ENCODE data around the gene IFI27. TPM values are rescaled to one million over a fixed set of nuclear protein-coding genes. Genes with fewer than 3 reads are reported as not detected.

Gene IFI27
- total RNA-seq, 1 donor from 2014 or later, result 1,022 TPM

- Histone ChIP-seq H3K4me3 (ENCODE audit: insufficient read depth, low read depth, low read length) (peak overlapping the region; percentile 92), H3K9ac (ENCODE audit: low read length) (peak overlapping the region; percentile 94), H3K27ac (ENCODE audit: low read depth, low read length) (peak overlapping the region; percentile 89), H3K9me3 (ENCODE audit: insufficient read depth, low read depth, low read length) (no peaks in the 10 kb centered on the region), H3K36me3 (ENCODE audit: insufficient read depth, low read length) (peaks cover 11% of the 10 kb centered on the region), H3K4me1 (ENCODE audit: insufficient read depth, low read length) (peaks cover 14% of the 10 kb centered on the region), H3K79me2 (ENCODE audit: insufficient read depth, low read length) (peaks cover 79% of the 10 kb centered on the region), H3K4me2 (ENCODE audit: low read length) (peak overlapping the region; percentile 97), H2AFZ (ENCODE audit: low read depth, low read length) (peak overlapping the region; percentile 94), H3K27me3 (ENCODE audit: insufficient read depth, low read length) (no peaks in the 10 kb centered on the region), H4K20me1 (ENCODE audit: insufficient read depth, low read length) (peaks cover 31% of the 10 kb centered on the region)
- Mint-ChIP-seq H3K4me1 (ENCODE audit: low read depth, unreplicated experiment) (peaks cover 22% of the 10 kb centered on the region), H3K36me3 (ENCODE audit: low read depth, unreplicated experiment) (peaks cover 26% of the 10 kb centered on the region), H3K27ac (ENCODE audit: unreplicated experiment) (peak overlapping the region; percentile 98), H3K9me3 (ENCODE audit: unreplicated experiment) (peaks cover 6% of the 10 kb centered on the region), H3K27me3 (ENCODE audit: low read depth, unreplicated experiment) (no peaks in the 10 kb centered on the region), H3K4me3 (ENCODE audit: unreplicated experiment) (peak overlapping the region; percentile 99)
- peak; percentile 44 for DNase-seq (ENCODE audit: low read depth)
- TF ChIP-seq EZH2 (IDR thresholded peaks at IDR 0.05; ENCODE audit: insufficient read depth, low read length) (no peak), CTCF (IDR thresholded peaks at IDR 0.05; ENCODE audit: insufficient read depth, low read depth, low read length) (no peak)
- FAIRE-seq, result no peak
Measured at GRCh38 chr14:94079891-94080620, 30.5 kb upstream of the IFI27 start.

- Histone ChIP-seq H3K9me3 (ENCODE audit: insufficient read depth, low read depth, low read length) (no peaks in the 10 kb centered on the region), H3K9ac (ENCODE audit: low read length) (peak within 1 kb of the TSS; percentile 94), H3K4me3 (ENCODE audit: insufficient read depth, low read depth, low read length) (peak within 1 kb of the TSS; percentile 92), H3K4me2 (ENCODE audit: low read length) (peak within 1 kb of the TSS; percentile 97), H4K20me1 (ENCODE audit: insufficient read depth, low read length) (peaks cover 31% of the 10 kb centered on the region), H2AFZ (ENCODE audit: low read depth, low read length) (peak within 1 kb of the TSS; percentile 94), H3K4me1 (ENCODE audit: insufficient read depth, low read length) (peaks cover 14% of the 10 kb centered on the region), H3K36me3 (ENCODE audit: insufficient read depth, low read length) (peaks cover 11% of the 10 kb centered on the region), H3K79me2 (ENCODE audit: insufficient read depth, low read length) (peaks cover 71% of the 10 kb centered on the region), H3K27me3 (ENCODE audit: insufficient read depth, low read length) (no peaks in the 10 kb centered on the region), H3K27ac (ENCODE audit: low read depth, low read length) (peak within 1 kb of the TSS; percentile 89)
- peaks cover 19% of the 10 kb centered on the region for H3K36me3 Mint-ChIP-seq (ENCODE audit: low read depth, unreplicated experiment)
- DNase-seq (ENCODE audit: low read depth) (peak; percentile 85), FAIRE-seq (no peak)
- TF ChIP-seq EZH2 (IDR thresholded peaks at IDR 0.05; ENCODE audit: insufficient read depth, low read length) (no peak), CTCF (IDR thresholded peaks at IDR 0.05; ENCODE audit: insufficient read depth, low read depth, low read length) (no peak)
- peaks cover 19% of the 10 kb centered on the region for H3K4me1 Mint-ChIP-seq (ENCODE audit: low read depth, unreplicated experiment)
- no peaks in the 10 kb centered on the region for H3K27me3 Mint-ChIP-seq (ENCODE audit: low read depth, unreplicated experiment)
- H3K9me3 Mint-ChIP-seq (ENCODE audit: unreplicated experiment), result no peaks in the 10 kb centered on the region
- H3K4me3 Mint-ChIP-seq (ENCODE audit: unreplicated experiment), result peak within 1 kb of the TSS; percentile 99
- peak within 1 kb of the TSS; percentile 98 for H3K27ac Mint-ChIP-seq (ENCODE audit: unreplicated experiment)
Measured at GRCh38 chr14:94080621-94081385, 29.7 kb upstream of the IFI27 start, which contains the start of the genes DDX24 and IFI27L1. Gene DDX24, minus strand, starts transcription at chr14:94081202. Its CDS starts 1,460 bp downstream, at chr14:94079742. Gene IFI27L1, plus strand, starts transcription at chr14:94081310. Its CDS starts 15,628 bp downstream, at chr14:94096938.

All from astrocyte (in vitro differentiated cells and primary cell).